ENCODE measurements around the gene CALM3. TPM values are rescaled to one million over a fixed set of nuclear protein-coding genes. Genes with fewer than 3 reads are reported as not detected.

Gene CALM3
- total RNA-seq, 2 donors from 2014 or later: 70.5 to 79.6 TPM

DNA sequence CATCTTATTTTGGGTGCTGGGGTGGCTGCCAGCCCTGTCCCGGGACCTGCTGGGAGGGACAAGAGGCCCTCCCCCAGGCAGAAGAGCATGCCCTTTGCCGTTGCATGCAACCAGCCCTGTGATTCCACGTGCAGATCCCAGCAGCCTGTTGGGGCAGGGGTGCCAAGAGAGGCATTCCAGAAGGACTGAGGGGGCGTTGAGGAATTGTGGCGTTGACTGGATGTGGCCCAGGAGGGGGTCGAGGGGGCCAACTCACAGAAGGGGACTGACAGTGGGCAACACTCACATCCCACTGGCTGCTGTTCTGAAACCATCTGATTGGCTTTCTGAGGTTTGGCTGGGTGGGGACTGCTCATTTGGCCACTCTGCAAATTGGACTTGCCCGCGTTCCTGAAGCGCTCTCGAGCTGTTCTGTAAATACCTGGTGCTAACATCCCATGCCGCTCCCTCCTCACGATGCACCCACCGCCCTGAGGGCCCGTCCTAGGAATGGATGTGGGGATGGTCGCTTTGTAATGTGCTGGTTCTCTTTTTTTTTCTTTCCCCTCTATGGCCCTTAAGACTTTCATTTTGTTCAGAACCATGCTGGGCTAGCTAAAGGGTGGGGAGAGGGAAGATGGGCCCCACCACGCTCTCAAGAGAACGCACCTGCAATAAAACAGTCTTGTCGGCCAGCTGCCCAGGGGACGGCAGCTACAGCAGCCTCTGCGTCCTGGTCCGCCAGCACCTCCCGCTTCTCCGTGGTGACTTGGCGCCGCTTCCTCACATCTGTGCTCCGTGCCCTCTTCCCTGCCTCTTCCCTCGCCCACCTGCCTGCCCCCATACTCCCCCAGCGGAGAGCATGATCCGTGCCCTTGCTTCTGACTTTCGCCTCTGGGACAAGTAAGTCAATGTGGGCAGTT, 8.6 kb downstream of the CALM3 start:
- H3K36me3 ChIP-seq (replicated peaks in 1 of 2; ENCODE audit: insufficient read depth in 1 of 2, low read depth in 2 of 2): peaks cover 7 to 27% of the 10 kb centered on the region in 2 donors
- no peak overlapping the region for H3K27ac ChIP-seq
- H3K9me3 ChIP-seq: no peaks in the 10 kb centered on the region
- intact Hi-C loops (cut with DNase I): loop anchor here (5.0 kb wide), 1 partner anchor 58 kb away; no protein-coding TSS in a partner anchor
- WGBS, 2 donors: 82 to 89% methylated on average over 25 to 26 of the region's 30 CpGs
- H3K4me1 ChIP-seq: peaks cover 14% of the 10 kb centered on the region
- H3K4me3 ChIP-seq: no peak overlapping the region
- H3K27me3 ChIP-seq: no peaks in the 10 kb centered on the region
- peak in 2 of 4 donors; percentile 4 to 9 for DNase-seq
- no peak for ATAC-seq
- TF ChIP-seq, protein P1, sequence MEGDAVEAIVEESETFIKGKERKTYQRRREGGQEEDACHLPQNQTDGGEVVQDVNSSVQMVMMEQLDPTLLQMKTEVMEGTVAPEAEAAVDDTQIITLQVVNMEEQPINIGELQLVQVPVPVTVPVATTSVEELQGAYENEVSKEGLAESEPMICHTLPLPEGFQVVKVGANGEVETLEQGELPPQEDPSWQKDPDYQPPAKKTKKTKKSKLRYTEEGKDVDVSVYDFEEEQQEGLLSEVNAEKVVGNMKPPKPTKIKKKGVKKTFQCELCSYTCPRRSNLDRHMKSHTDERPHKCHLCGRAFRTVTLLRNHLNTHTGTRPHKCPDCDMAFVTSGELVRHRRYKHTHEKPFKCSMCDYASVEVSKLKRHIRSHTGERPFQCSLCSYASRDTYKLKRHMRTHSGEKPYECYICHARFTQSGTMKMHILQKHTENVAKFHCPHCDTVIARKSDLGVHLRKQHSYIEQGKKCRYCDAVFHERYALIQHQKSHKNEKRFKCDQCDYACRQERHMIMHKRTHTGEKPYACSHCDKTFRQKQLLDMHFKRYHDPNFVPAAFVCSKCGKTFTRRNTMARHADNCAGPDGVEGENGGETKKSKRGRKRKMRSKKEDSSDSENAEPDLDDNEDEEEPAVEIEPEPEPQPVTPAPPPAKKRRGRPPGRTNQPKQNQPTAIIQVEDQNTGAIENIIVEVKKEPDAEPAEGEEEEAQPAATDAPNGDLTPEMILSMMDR (IDR thresholded peaks at IDR 0.05): no peak
- no peak for TF ChIP-seq POLR2A (IDR thresholded peaks at IDR 0.05)

DNA sequence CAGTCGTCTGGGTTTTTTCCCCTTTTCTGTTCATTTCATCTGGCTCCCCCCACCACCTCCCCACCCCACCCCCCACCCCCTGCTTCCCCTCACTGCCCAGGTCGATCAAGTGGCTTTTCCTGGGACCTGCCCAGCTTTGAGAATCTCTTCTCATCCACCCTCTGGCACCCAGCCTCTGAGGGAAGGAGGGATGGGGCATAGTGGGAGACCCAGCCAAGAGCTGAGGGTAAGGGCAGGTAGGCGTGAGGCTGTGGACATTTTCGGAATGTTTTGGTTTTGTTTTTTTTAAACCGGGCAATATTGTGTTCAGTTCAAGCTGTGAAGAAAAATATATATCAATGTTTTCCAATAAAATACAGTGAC, 9.3 kb downstream of the CALM3 start:
- no peak for ATAC-seq
- Histone ChIP-seq H3K9me3 (no peaks in the 10 kb centered on the region), H3K4me3 (no peak overlapping the region), H3K27me3 (no peaks in the 10 kb centered on the region), H3K36me3 (replicated peaks in 1 of 2; ENCODE audit: insufficient read depth in 1 of 2, low read depth in 2 of 2) (peaks cover 7 to 27% of the 10 kb centered on the region in 2 donors), H3K4me1 (peaks cover 8% of the 10 kb centered on the region), H3K27ac (no peak overlapping the region)
- 38 to 56% methylated on average over 4 to 5 of the region's 5 CpGs for WGBS, 2 donors
- TF ChIP-seq, protein P1 (IDR thresholded peaks at IDR 0.05): no peak
- TF ChIP-seq POLR2A (IDR thresholded peaks at IDR 0.05): no peak
- DNase-seq: peak in 2 of 4 donors; percentile 3 to 10
- intact Hi-C loops (cut with DNase I): loop anchor here (5.0 kb wide), 1 partner anchor 57 kb away; no protein-coding TSS in a partner anchor

DNA sequence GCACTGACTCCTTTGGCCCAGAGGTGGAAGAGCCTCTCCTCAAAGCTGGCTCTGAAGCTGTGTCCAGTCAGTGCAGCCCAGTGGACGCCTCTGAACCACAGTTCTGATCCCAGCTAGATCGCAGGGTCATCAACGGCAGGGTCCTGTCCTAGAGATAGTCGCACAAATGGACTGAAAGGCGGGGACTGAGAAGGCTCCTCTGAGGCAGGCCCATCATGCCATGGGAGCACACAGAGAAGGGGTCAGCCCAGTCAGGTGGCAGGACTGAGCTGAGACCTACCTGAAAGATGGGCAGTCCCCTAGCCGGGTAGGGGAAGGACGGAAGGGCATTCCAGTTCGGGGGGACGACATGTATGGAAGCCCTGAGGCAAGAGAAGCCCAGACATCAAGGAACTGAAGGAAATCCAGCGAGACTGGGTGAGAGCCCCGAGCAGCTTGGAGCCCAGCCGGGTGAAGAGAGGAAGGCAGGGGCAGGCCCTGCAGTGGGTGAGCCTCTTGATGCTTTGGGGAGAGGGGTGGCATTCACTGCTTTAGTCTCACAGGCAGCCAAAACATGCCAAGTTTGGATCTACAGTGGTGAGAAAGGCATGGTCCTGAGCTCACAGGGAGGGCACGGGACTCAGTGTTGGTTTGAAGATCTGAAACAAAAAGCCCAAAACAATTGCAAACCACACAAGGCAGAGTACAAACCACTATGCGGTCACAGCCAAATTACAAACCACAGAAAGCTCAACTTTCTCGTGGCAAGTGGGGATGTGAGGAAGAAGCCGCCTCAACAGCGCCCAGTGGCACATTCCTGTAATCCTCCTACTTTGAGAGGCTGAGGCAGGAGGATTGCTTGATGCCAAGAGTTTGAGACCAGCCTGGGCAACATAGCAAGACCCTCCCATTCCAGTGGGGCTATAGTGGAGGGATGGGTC, 10.0 kb downstream of the CALM3 start:
- 66 to 73% methylated on average over 14 to 17 of the region's 17 CpGs for WGBS, 2 donors
- Histone ChIP-seq H3K27me3 (no peaks in the 10 kb centered on the region), H3K36me3 (replicated peaks in 1 of 2; ENCODE audit: insufficient read depth in 1 of 2, low read depth in 2 of 2) (peaks cover 7 to 24% of the 10 kb centered on the region in 2 donors), H3K27ac (no peak overlapping the region), H3K4me1 (peaks cover 10% of the 10 kb centered on the region), H3K9me3 (no peaks in the 10 kb centered on the region), H3K4me3 (no peak overlapping the region)
- intact Hi-C loops (cut with DNase I): loop anchor here (5.0 kb wide), 1 partner anchor 56 kb away; no protein-coding TSS in a partner anchor
- DNase-seq: peak in 2 of 4 donors; percentile 4 to 9
- TF ChIP-seq POLR2A (IDR thresholded peaks at IDR 0.05): no peak
- TF ChIP-seq, protein P1 (IDR thresholded peaks at IDR 0.05): no peak
- no peak for ATAC-seq

DNA sequence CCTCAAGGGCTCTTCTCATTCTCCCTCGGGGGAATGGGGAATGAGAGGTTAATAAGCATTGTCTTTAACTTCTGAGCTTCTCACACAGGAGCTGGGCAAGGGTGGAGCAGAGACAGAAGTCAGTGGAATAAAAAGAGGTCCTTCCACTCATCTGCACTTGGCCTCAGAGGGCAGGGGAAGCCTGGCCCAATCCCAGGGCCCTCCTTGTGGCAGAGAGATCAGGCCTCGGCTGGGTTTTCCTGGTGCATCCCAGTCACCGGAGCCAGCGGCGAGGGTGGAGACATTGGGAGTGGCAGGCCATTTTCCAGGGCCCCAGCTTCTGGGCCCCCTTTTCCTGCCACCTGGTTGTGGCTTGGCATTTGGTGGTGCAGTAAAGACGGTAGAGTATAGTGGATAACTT, 10.6 kb downstream of the CALM3 start:
- H3K4me1 ChIP-seq: peaks cover 16% of the 10 kb centered on the region
- peaks cover 7 to 24% of the 10 kb centered on the region in 2 donors for H3K36me3 ChIP-seq (replicated peaks in 1 of 2; ENCODE audit: insufficient read depth in 1 of 2, low read depth in 2 of 2)
- ATAC-seq (no peak), DNase-seq (peak in 1 of 4 donors; percentile 6)
- 56 to 83% methylated on average over 2 to 6 of the region's 6 CpGs for WGBS, 2 donors
- TF ChIP-seq, protein P1 (IDR thresholded peaks at IDR 0.05): no peak
- TF ChIP-seq POLR2A (IDR thresholded peaks at IDR 0.05): no peak
- no peak overlapping the region for H3K27ac ChIP-seq
- no peaks in the 10 kb centered on the region for H3K9me3 ChIP-seq
- intact Hi-C loops (cut with DNase I): loop anchor here (5.0 kb wide), 1 partner anchor 56 kb away; no protein-coding TSS in a partner anchor
- no peak overlapping the region for H3K4me3 ChIP-seq
- no peaks in the 10 kb centered on the region for H3K27me3 ChIP-seq
